ENCODE results near the gene GPT2. TPM values are rescaled to one million over a fixed set of nuclear protein-coding genes. Genes with fewer than 3 reads are reported as not detected.
A peak's percentile ranks its signal among the peaks of the same experiment; 100 is the strongest.

GPT2 gene
- total and polyA plus RNA-seq, 8 donors, result 9.1 to 44.9 (median 37.5) TPM

- H3K27me3 ChIP-seq, result no peaks in the 10 kb centered on the region
- H3K27ac ChIP-seq, result peak overlapping the region in 1 of 2 donors; percentile 74
- H3K4me3 ChIP-seq, result no peak overlapping the region
- H3K36me3 ChIP-seq, result peaks cover 0 to 100% of the 10 kb centered on the region in 2 donors
- intact Hi-C loops (cut with DNase I), result no loop called here
- TF ChIP-seq, protein P1, sequence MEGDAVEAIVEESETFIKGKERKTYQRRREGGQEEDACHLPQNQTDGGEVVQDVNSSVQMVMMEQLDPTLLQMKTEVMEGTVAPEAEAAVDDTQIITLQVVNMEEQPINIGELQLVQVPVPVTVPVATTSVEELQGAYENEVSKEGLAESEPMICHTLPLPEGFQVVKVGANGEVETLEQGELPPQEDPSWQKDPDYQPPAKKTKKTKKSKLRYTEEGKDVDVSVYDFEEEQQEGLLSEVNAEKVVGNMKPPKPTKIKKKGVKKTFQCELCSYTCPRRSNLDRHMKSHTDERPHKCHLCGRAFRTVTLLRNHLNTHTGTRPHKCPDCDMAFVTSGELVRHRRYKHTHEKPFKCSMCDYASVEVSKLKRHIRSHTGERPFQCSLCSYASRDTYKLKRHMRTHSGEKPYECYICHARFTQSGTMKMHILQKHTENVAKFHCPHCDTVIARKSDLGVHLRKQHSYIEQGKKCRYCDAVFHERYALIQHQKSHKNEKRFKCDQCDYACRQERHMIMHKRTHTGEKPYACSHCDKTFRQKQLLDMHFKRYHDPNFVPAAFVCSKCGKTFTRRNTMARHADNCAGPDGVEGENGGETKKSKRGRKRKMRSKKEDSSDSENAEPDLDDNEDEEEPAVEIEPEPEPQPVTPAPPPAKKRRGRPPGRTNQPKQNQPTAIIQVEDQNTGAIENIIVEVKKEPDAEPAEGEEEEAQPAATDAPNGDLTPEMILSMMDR (IDR thresholded peaks at IDR 0.05), result no peak
- DNase-seq (no peak), ATAC-seq (no peak)
- peaks cover 0 to 22% of the 10 kb centered on the region in 2 donors for H3K4me1 ChIP-seq
- H3K9me3 ChIP-seq, result no peaks in the 10 kb centered on the region
Observed at GRCh38 chr16:46961373-46962353, 77.5 kb downstream of the GPT2 start.

- TF ChIP-seq, protein P1 (IDR thresholded peaks at IDR 0.05), result no peak
- DNase-seq (no peak), ATAC-seq (no peak)
- H3K9me3 ChIP-seq, result no peaks in the 10 kb centered on the region
- no peaks in the 10 kb centered on the region for H3K27me3 ChIP-seq
- H3K4me3 ChIP-seq, result no peak overlapping the region
- H3K27ac ChIP-seq, result peak overlapping the region in 1 of 2 donors; percentile 74
- intact Hi-C loops (cut with DNase I), result no loop called here
- peaks cover 0 to 100% of the 10 kb centered on the region in 2 donors for H3K36me3 ChIP-seq
- peaks cover 0 to 22% of the 10 kb centered on the region in 2 donors for H3K4me1 ChIP-seq
Observed at GRCh38 chr16:46962629-46963028, 78.5 kb downstream of the GPT2 start.

GRCh38 chr16:46968063-46968435, 83.9 kb downstream of the GPT2 start:
- peaks cover 0 to 85% of the 10 kb centered on the region in 2 donors for H3K36me3 ChIP-seq
- intact Hi-C loops (cut with DNase I), result no loop called here
- H3K4me1 ChIP-seq, result peaks cover 0 to 35% of the 10 kb centered on the region in 2 donors
- ATAC-seq (no peak), DNase-seq (no peak)
- H3K27me3 ChIP-seq, result no peaks in the 10 kb centered on the region
- H3K27ac ChIP-seq, result no peak overlapping the region
- no peaks in the 10 kb centered on the region for H3K9me3 ChIP-seq
- TF ChIP-seq, protein P1 (IDR thresholded peaks at IDR 0.05), result no peak
- no peak overlapping the region for H3K4me3 ChIP-seq

- H3K9me3 ChIP-seq, result no peaks in the 10 kb centered on the region
- peaks cover 0 to 44% of the 10 kb centered on the region in 2 donors for H3K4me1 ChIP-seq
- H3K27me3 ChIP-seq, result no peaks in the 10 kb centered on the region
- TF ChIP-seq, protein P1 (IDR thresholded peaks at IDR 0.05), result no peak
- intact Hi-C loops (cut with DNase I), result no loop called here
- H3K4me3 ChIP-seq, result no peak overlapping the region
- peaks cover 0 to 65% of the 10 kb centered on the region in 2 donors for H3K36me3 ChIP-seq
- DNase-seq (no peak), ATAC-seq (no peak)
- no peak overlapping the region for H3K27ac ChIP-seq
Observed at GRCh38 chr16:46970089-46970488, 85.9 kb downstream of the GPT2 start.

GRCh38 chr16:46971271-46971670, 87.1 kb downstream of the GPT2 start:
- no peaks in the 10 kb centered on the region for H3K27me3 ChIP-seq
- ATAC-seq (no peak), DNase-seq (no peak)
- no peak overlapping the region for H3K4me3 ChIP-seq
- intact Hi-C loops (cut with DNase I), result no loop called here
- peaks cover 0 to 53% of the 10 kb centered on the region in 2 donors for H3K36me3 ChIP-seq
- H3K27ac ChIP-seq, result no peak overlapping the region
- H3K4me1 ChIP-seq, result peaks cover 0 to 44% of the 10 kb centered on the region in 2 donors
- no peaks in the 10 kb centered on the region for H3K9me3 ChIP-seq
- TF ChIP-seq, protein P1 (IDR thresholded peaks at IDR 0.05), result no peak

Measured in left lung (tissue), 10 donors.